HG03575 (cell line): ENCODE data around the gene HIGD2B.
"Not testable (repeated sequence)": the region's sequence is repeated elsewhere in the genome, so short reads cannot be mapped to it uniquely, and the experiment has no call there.

ENCODE experiments used
- ATAC-seq: cut with Tn5 transposase; IDR thresholded peaks from one replicate; pipeline ENCODE4 v1.9.1; 2021; ENCODE audit not compliant: unreplicated experiment, insufficient number of reproducible peaks, low FRiP score; ENCODE audit errors: extremely low read depth

The HIGD2B gene

GRCh38 chr15:72685301-72685924, 569 bp downstream of the HIGD2B start:
- no peak for ATAC-seq

- no peak for ATAC-seq
These were observed 3.2 kb downstream of the HIGD2B start for GRCh38 chr15:72682772-72683171.

GRCh38 chr15:72680931-72681330, 5.1 kb downstream of the HIGD2B start:
- no peak for ATAC-seq

GRCh38 chr15:72676838-72677237, 9.1 kb downstream of the HIGD2B start:
- ATAC-seq, result no peak

GRCh38 chr15:72671525-72671924, 14.5 kb downstream of the HIGD2B start:
- ATAC-seq, result no peak

GRCh38 chr15:72670656-72671352, 15.2 kb downstream of the HIGD2B start:
- peak; percentile 49 for ATAC-seq

GRCh38 chr15:72669803-72670202, 16.2 kb downstream of the HIGD2B start:
- ATAC-seq, result not testable (repeated sequence)

GRCh38 chr15:72665706-72666105, 20.3 kb downstream of the HIGD2B start:
- not testable (repeated sequence) for ATAC-seq

GRCh38 chr15:72663931-72664330, 22.1 kb downstream of the HIGD2B start:
- ATAC-seq, result not testable (repeated sequence)

- ATAC-seq, result not testable (repeated sequence)
These were observed 24.9 kb downstream of the HIGD2B start for GRCh38 chr15:72661081-72661480.

GRCh38 chr15:72656014-72656413, 30.0 kb downstream of the HIGD2B start:
- not testable (repeated sequence) for ATAC-seq

- not testable (repeated sequence) for ATAC-seq
These were observed 31.6 kb downstream of the HIGD2B start, which contains the start of gene GOLGA6B for GRCh38 chr15:72654397-72654796. Gene GOLGA6B (plus strand): TSS chr15:72654697. CDS start chr15:72654738, 41 bp downstream.

GRCh38 chr15:72648631-72649253, 37.2 kb downstream of the HIGD2B start:
- ATAC-seq, result not testable (repeated sequence)

- ATAC-seq, result not testable (repeated sequence)
These were observed 43.7 kb downstream of the HIGD2B start for GRCh38 chr15:72642271-72642670.

GRCh38 chr15:72639759-72640483, 46.1 kb downstream of the HIGD2B start:
- not testable (repeated sequence) for ATAC-seq

- not testable (repeated sequence) for ATAC-seq
These were observed 49.3 kb downstream of the HIGD2B start for GRCh38 chr15:72636519-72637282.

- not testable (repeated sequence) for ATAC-seq
These were observed 56.9 kb downstream of the HIGD2B start for GRCh38 chr15:72629068-72629570.

- not testable (repeated sequence) for ATAC-seq
These were observed 57.5 kb downstream of the HIGD2B start for GRCh38 chr15:72628249-72629067.
